ENCODE measurements around the gene DYNC1LI2.
"Not testable (repeated sequence)": the region's sequence is repeated elsewhere in the genome, so short reads cannot be mapped to it uniquely, and the experiment has no call there.

Gene DYNC1LI2

DNA sequence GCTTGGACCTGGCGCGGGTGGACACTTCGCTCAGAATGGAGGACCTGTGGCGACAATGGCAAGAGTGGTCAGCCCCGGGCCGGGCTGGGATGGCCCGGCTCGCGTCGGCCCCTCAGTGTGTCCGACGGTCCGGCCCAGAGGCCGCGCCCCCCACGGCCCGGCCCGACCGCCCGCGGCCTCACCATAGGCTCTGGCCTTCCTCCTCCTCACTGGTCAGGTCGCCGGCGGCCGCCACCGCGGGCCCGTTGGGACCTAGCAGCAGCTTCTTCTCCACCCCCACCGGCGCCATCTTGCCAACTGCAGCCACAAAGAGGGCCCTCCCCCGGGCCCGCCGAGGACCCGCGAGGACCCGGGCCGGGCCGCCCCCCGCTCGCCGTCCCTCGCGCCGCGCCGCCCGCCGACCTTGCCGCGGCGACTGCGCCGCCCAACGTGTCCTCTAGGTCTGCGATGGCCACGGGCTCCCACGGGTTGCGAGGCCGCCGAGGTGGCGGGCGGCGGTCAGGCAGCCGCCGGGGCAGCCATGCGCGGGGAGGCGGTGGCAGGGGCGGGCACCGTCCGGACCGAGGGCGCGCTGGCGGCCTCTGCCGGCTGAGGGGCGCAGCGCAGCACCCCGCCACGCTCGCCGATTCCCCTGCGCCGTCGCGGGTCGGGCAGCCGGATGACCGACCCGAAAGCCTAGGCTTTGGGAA, at the start of gene DYNC1LI2:
DYNC1LI2 (minus strand) TSS at position 307 of the 689 bp plus-strand sequence; CDS start at position 289, 18 bp downstream.
- Histone ChIP-seq H3K4me3 (ENCODE audit: low read length in 2 of 2) (peak within 1 kb of the TSS; percentile 84 to 94), H3K9ac (ENCODE audit: low read depth in 1 of 2, low read length in 2 of 2) (peak within 1 kb of the TSS; percentile 90 to 98), H3K9me3 (ENCODE audit: control insufficient read depth in 2 of 2, low read length in 2 of 2) (no peaks in the 10 kb centered on the region), H3K36me3 (ENCODE audit: control insufficient read depth in 2 of 2, insufficient read depth in 2 of 2, low read length in 2 of 2) (peaks cover 16 to 22% of the 10 kb centered on the region in 2 donors), H3K4me1 (ENCODE audit: control insufficient read depth in 2 of 2, insufficient read depth in 2 of 2, low read length in 2 of 2) (peaks cover 20 to 31% of the 10 kb centered on the region in 2 donors), H3K27me3 (ENCODE audit: control insufficient read depth in 2 of 2, insufficient read depth in 2 of 2, low read length in 2 of 2) (no peaks in the 10 kb centered on the region), H3K27ac (ENCODE audit: low read depth in 2 of 2, low read length in 2 of 2) (peak within 1 kb of the TSS; percentile 77 to 81)

DNA sequence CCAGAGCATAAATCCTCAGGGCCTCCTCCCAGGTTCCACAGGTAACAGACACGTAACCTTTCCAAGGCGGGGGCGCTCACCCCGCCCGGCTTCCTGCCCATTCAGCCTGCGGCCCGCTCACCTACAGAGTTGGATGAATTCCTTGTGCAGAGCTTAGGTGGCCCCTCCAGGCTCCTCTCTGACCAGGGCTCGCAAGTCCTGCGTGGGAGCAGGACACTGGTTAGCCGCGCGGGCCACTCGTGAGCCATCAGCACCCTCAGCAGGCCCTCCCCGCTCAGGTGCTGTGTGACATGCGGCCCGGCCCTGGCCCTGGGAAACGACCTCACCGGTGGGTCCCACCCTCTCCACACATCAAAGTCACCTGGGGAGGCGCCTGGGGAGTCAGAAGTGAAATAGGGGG, 49.4 kb upstream of the DYNC1LI2 start:
- H3K4me3 ChIP-seq (ENCODE audit: low read length in 2 of 2), result no peak overlapping the region
- H3K27me3 ChIP-seq (ENCODE audit: control insufficient read depth in 2 of 2, insufficient read depth in 2 of 2, low read length in 2 of 2), result no peaks in the 10 kb centered on the region
- H3K4me1 ChIP-seq (ENCODE audit: control insufficient read depth in 2 of 2, insufficient read depth in 2 of 2, low read length in 2 of 2), result no peaks in the 10 kb centered on the region
- H3K36me3 ChIP-seq (ENCODE audit: control insufficient read depth in 2 of 2, insufficient read depth in 2 of 2, low read length in 2 of 2), result peaks cover 21 to 26% of the 10 kb centered on the region in 2 donors
- H3K9ac ChIP-seq (ENCODE audit: low read depth in 1 of 2, low read length in 2 of 2), result no peak overlapping the region
- H3K9me3 ChIP-seq (ENCODE audit: control insufficient read depth in 2 of 2, low read length in 2 of 2), result no peaks in the 10 kb centered on the region
- no peak overlapping the region for H3K27ac ChIP-seq (ENCODE audit: low read depth in 2 of 2, low read length in 2 of 2)

DNA sequence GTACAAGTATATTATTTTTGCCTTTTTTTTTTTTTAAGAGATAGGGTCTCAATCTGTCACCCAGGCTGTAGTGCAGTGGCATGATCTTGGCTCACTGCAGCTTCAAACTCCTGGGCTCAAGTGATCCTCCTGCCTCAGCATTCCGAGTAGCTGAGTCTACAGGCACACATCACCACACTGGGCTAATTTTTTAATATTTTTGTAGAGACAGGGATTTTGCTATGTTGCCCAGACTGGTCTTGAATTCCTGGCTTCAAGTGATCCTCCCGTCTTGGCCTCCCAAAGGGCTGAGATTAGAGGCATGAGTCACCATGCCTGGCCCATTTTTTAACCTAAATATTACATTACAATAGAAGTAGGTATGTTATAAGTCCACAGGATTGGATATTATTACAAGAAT, 46.8 kb upstream of the DYNC1LI2 start:
- no peak overlapping the region for H3K27ac ChIP-seq (ENCODE audit: low read depth in 2 of 2, low read length in 2 of 2)
- H3K9ac ChIP-seq (ENCODE audit: low read depth in 1 of 2, low read length in 2 of 2), result no peak overlapping the region
- no peak overlapping the region for H3K4me3 ChIP-seq (ENCODE audit: low read length in 2 of 2)
- H3K9me3 ChIP-seq (ENCODE audit: control insufficient read depth in 2 of 2, low read length in 2 of 2), result no peaks in the 10 kb centered on the region
- peaks cover 5 to 6% of the 10 kb centered on the region in 2 donors for H3K36me3 ChIP-seq (ENCODE audit: control insufficient read depth in 2 of 2, insufficient read depth in 2 of 2, low read length in 2 of 2)
- no peaks in the 10 kb centered on the region for H3K27me3 ChIP-seq (ENCODE audit: control insufficient read depth in 2 of 2, insufficient read depth in 2 of 2, low read length in 2 of 2)
- no peaks in the 10 kb centered on the region for H3K4me1 ChIP-seq (ENCODE audit: control insufficient read depth in 2 of 2, insufficient read depth in 2 of 2, low read length in 2 of 2)

DNA sequence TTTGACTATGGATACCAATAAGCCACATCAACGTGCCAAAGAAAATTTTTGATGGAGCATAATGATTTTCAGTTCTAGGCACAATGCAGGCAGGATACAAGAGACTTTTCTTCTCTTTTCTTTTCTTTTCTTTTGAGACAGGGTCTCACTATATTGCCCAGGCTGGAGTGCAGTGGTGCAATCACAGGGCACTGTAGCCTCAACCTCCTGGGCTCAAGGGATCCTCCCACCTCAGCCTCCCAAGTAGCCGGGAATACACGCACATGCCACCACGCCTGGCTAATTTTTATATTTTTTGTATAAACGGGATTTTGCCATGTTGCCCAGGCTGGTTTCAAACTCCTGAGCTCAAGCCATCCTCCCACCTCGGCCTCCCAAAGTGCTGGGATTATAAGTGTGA, 42.6 kb upstream of the DYNC1LI2 start:
- H3K9me3 ChIP-seq (ENCODE audit: control insufficient read depth in 2 of 2, low read length in 2 of 2); H3K27me3 ChIP-seq (ENCODE audit: control insufficient read depth in 2 of 2, insufficient read depth in 2 of 2, low read length in 2 of 2); H3K4me1 ChIP-seq (ENCODE audit: control insufficient read depth in 2 of 2, insufficient read depth in 2 of 2, low read length in 2 of 2); H3K9ac ChIP-seq (ENCODE audit: low read depth in 1 of 2, low read length in 2 of 2); H3K27ac ChIP-seq (ENCODE audit: low read depth in 2 of 2, low read length in 2 of 2); H3K36me3 ChIP-seq (ENCODE audit: control insufficient read depth in 2 of 2, insufficient read depth in 2 of 2, low read length in 2 of 2); H3K4me3 ChIP-seq (ENCODE audit: low read length in 2 of 2): not testable (repeated sequence)

DNA sequence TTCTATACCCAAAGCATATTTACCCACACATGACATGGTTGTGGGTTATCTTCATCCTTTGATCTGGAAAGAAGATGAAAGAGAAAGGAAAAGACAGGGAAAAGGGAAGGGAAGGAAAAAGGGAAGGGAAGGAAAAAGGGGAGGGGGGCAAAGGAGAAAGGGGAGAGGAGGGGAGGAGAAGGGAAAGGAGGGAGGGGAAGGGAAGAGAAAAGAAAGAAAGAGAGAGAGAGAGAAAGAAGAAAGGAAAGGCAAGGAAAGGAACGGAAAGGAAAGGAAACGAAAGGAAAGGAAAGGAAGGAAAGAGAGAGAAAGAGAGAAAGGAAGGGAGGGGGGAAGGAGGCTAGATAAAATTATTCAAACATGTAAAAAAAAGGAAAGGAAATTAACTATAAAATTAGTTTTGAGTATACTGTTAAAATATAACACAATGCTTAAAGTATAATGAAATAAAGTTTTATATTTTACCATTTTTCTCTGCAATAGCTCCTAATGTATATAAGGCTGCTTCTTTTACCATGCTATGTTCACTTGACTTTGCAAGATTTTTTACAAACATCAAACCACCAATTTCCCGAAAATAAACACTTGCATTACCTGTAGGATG, 38.8 kb upstream of the DYNC1LI2 start:
- no peaks in the 10 kb centered on the region for H3K36me3 ChIP-seq (ENCODE audit: control insufficient read depth in 2 of 2, insufficient read depth in 2 of 2, low read length in 2 of 2)
- H3K4me1 ChIP-seq (ENCODE audit: control insufficient read depth in 2 of 2, insufficient read depth in 2 of 2, low read length in 2 of 2), result no peaks in the 10 kb centered on the region
- no peaks in the 10 kb centered on the region for H3K9me3 ChIP-seq (ENCODE audit: control insufficient read depth in 2 of 2, low read length in 2 of 2)
- H3K9ac ChIP-seq (ENCODE audit: low read depth in 1 of 2, low read length in 2 of 2), result no peak overlapping the region
- H3K27me3 ChIP-seq (ENCODE audit: control insufficient read depth in 2 of 2, insufficient read depth in 2 of 2, low read length in 2 of 2), result no peaks in the 10 kb centered on the region
- no peak overlapping the region for H3K4me3 ChIP-seq (ENCODE audit: low read length in 2 of 2)
- no peak overlapping the region for H3K27ac ChIP-seq (ENCODE audit: low read depth in 2 of 2, low read length in 2 of 2)

DNA sequence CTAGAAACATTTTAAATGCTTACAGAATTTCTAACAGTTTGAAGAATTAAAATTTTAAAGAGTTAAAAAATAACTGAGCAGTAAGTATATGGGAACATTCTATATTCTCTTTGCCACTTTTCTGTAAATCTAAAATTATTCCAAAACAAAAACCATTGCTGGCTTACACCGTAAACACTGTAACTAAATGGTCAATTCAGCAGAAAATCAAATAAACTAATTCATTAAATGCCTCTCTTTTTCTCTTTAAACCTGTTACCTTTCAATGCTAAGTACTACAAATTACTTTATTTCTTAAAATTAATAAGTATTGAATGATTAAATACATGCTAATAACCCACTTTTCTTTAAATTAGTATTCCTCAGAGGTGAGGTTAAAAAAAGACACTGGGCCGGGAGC, 36.0 kb upstream of the DYNC1LI2 start:
- H3K27ac ChIP-seq (ENCODE audit: low read depth in 2 of 2, low read length in 2 of 2), result no peak overlapping the region
- H3K9me3 ChIP-seq (ENCODE audit: control insufficient read depth in 2 of 2, low read length in 2 of 2), result no peaks in the 10 kb centered on the region
- no peak overlapping the region for H3K9ac ChIP-seq (ENCODE audit: low read depth in 1 of 2, low read length in 2 of 2)

DNA sequence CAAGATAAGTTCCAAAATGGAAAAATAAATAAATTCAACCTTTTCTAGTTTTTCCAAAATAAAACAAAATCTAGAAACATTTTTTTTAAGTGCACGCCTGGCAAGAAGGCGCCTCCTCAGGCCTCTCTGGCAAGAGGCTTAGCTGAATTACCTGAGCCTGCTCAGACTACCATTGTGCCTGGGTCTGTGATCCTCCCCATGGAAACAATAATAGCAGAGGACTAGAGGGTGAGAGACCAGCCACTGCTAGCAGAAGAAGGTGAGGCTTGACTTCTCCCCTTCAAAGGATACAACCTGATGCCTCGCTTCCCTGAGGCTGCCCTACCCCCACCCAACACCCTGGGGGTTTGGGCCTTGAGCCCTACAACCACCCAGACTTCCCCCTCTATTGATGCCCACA, 35.1 kb upstream of the DYNC1LI2 start:
- no peak overlapping the region for H3K4me3 ChIP-seq (ENCODE audit: low read length in 2 of 2)
- H3K9me3 ChIP-seq (ENCODE audit: control insufficient read depth in 2 of 2, low read length in 2 of 2), result no peaks in the 10 kb centered on the region
- H3K27ac ChIP-seq (ENCODE audit: low read depth in 2 of 2, low read length in 2 of 2), result no peak overlapping the region
- H3K9ac ChIP-seq (ENCODE audit: low read depth in 1 of 2, low read length in 2 of 2), result no peak overlapping the region
- H3K27me3 ChIP-seq (ENCODE audit: control insufficient read depth in 2 of 2, insufficient read depth in 2 of 2, low read length in 2 of 2), result no peaks in the 10 kb centered on the region
- H3K4me1 ChIP-seq (ENCODE audit: control insufficient read depth in 2 of 2, insufficient read depth in 2 of 2, low read length in 2 of 2), result no peaks in the 10 kb centered on the region
- no peaks in the 10 kb centered on the region for H3K36me3 ChIP-seq (ENCODE audit: control insufficient read depth in 2 of 2, insufficient read depth in 2 of 2, low read length in 2 of 2)

More for the DNA sequence above, 36.0 kb upstream of the DYNC1LI2 start:
- no peaks in the 10 kb centered on the region for H3K27me3 ChIP-seq (ENCODE audit: control insufficient read depth in 2 of 2, insufficient read depth in 2 of 2, low read length in 2 of 2)
- no peak overlapping the region for H3K4me3 ChIP-seq (ENCODE audit: low read length in 2 of 2)
- no peaks in the 10 kb centered on the region for H3K36me3 ChIP-seq (ENCODE audit: control insufficient read depth in 2 of 2, insufficient read depth in 2 of 2, low read length in 2 of 2)
- H3K4me1 ChIP-seq (ENCODE audit: control insufficient read depth in 2 of 2, insufficient read depth in 2 of 2, low read length in 2 of 2), result no peaks in the 10 kb centered on the region

DNA sequence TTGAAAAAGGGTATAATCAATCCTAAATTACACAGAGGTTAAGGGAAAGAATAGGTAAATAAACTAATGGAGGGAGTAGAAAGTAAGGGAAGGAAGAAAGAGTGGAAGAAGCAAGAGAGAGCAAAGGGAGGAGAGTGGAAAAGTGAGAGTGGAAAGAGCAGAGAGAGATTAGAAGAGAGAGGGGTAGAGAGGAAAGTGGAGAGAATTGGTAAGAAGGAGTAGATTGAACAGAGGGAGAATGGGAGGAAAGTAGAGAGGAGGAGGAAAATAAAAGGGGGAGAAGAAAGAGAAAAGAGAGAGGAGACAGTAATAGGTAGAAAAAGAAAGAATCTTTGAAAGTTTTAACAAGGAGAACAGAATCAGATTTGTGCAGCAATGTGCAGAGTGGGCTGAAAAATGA, 25.0 kb upstream of the DYNC1LI2 start:
- Histone ChIP-seq H3K4me1 (ENCODE audit: control insufficient read depth in 2 of 2, insufficient read depth in 2 of 2, low read length in 2 of 2) (no peaks in the 10 kb centered on the region), H3K27ac (ENCODE audit: low read depth in 2 of 2, low read length in 2 of 2) (no peak overlapping the region), H3K4me3 (ENCODE audit: low read length in 2 of 2) (no peak overlapping the region), H3K9me3 (ENCODE audit: control insufficient read depth in 2 of 2, low read length in 2 of 2) (no peaks in the 10 kb centered on the region), H3K9ac (ENCODE audit: low read depth in 1 of 2, low read length in 2 of 2) (no peak overlapping the region), H3K27me3 (ENCODE audit: control insufficient read depth in 2 of 2, insufficient read depth in 2 of 2, low read length in 2 of 2) (no peaks in the 10 kb centered on the region), H3K36me3 (ENCODE audit: control insufficient read depth in 2 of 2, insufficient read depth in 2 of 2, low read length in 2 of 2) (no peaks in the 10 kb centered on the region)

DNA sequence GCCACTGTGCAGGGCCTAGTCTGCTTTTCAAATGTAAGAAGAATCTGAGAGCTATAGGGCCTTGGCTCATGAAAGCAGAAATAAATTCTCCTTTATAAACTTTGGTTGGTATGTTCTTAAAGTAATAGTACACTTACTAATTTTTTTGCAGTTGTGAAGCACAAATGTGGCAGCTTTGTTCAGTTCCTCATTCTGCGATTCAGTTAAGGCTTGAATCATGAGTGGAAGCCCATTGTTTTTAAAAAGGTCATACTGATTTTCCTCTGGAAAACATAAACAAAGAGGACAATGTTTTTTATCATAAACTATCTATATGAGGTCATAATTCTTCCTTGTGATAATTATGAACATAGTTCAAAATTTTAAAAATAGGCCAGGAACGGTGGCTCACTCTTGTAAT, 23.6 kb upstream of the DYNC1LI2 start:
- Histone ChIP-seq H3K9me3 (ENCODE audit: control insufficient read depth in 2 of 2, low read length in 2 of 2) (no peaks in the 10 kb centered on the region), H3K27me3 (ENCODE audit: control insufficient read depth in 2 of 2, insufficient read depth in 2 of 2, low read length in 2 of 2) (no peaks in the 10 kb centered on the region), H3K4me3 (ENCODE audit: low read length in 2 of 2) (no peak overlapping the region), H3K9ac (ENCODE audit: low read depth in 1 of 2, low read length in 2 of 2) (no peak overlapping the region), H3K27ac (ENCODE audit: low read depth in 2 of 2, low read length in 2 of 2) (no peak overlapping the region), H3K4me1 (ENCODE audit: control insufficient read depth in 2 of 2, insufficient read depth in 2 of 2, low read length in 2 of 2) (no peaks in the 10 kb centered on the region), H3K36me3 (ENCODE audit: control insufficient read depth in 2 of 2, insufficient read depth in 2 of 2, low read length in 2 of 2) (no peaks in the 10 kb centered on the region)

DNA sequence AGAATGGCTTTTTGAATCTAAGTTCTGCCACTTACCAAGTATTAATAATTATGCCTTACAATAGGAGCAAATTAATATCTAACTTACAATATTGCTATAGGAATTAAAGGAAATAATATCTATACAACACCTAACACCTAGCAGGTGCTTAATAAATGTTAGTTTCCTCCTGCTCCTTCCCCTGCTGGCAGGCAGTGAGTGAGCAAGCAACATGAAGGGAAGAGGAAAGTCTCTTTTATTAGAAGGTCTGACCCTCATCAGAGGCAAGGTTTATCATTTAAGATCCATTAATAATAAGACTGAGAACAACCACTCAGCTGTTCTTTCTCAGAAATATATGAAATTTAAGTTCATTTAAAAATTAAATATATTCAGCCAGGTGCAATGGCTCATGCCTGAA, 6.7 kb upstream of the DYNC1LI2 start:
- Histone ChIP-seq H3K9me3 (ENCODE audit: control insufficient read depth in 2 of 2, low read length in 2 of 2) (no peaks in the 10 kb centered on the region), H3K27ac (ENCODE audit: low read depth in 2 of 2, low read length in 2 of 2) (no peak overlapping the region)

More for the DNA sequence above, 6.7 kb upstream of the DYNC1LI2 start:
- Histone ChIP-seq H3K27me3 (ENCODE audit: control insufficient read depth in 2 of 2, insufficient read depth in 2 of 2, low read length in 2 of 2) (no peaks in the 10 kb centered on the region), H3K4me1 (ENCODE audit: control insufficient read depth in 2 of 2, insufficient read depth in 2 of 2, low read length in 2 of 2) (no peaks in the 10 kb centered on the region), H3K36me3 (ENCODE audit: control insufficient read depth in 2 of 2, insufficient read depth in 2 of 2, low read length in 2 of 2) (no peaks in the 10 kb centered on the region), H3K4me3 (ENCODE audit: low read length in 2 of 2) (no peak overlapping the region), H3K9ac (ENCODE audit: low read depth in 1 of 2, low read length in 2 of 2) (no peak overlapping the region)

All from mucosa of rectum (tissue), 2 donors.